Erythroblast (primary cell): ENCODE measurements around the gene SLC1A4.

ENCODE experiments used
- GATA1 ChIP-seq: IDR thresholded peaks from 2 replicates; pipeline ENCODE4 v1.6.1; 2011; ENCODE audit warnings: low read depth, mild to moderate bottlenecking, control low read depth, low read length, moderate library complexity
- POLR2A ChIP-seq: IDR thresholded peaks from 2 replicates; pipeline ENCODE4 v1.6.1; 2011; ENCODE audit warnings: mild to moderate bottlenecking, low read length

DNA sequence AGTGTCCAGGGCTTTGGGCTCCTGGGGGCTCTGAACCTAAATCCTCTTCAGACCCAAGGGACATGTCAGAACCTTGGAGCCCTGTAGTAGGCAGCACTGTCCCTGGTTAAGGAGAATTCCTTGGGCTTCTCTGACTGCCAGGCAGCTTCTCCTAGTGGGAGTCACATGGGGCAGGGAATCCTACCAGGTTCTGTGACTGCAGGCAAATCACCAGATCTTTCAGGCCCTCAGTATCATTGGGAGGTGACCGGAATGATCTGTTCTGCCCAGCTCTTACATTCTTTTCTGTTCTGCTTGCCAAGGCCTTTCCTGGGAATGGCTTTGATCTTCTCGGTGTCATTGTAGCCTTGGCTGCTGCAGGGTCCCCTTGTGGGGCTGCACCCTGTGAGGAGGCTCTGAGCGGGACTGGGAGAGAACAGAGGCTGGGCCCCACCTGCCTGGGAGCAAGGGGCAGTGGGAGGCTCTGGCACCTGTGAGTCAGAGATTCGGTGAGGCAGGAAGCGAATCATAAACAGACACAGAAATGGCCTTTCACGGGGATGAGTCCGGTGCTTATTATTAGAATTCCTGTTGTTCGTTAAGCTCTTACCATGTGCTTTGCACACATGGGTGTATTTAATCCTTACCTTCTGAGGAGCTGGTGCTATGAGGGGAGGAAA is 81.1 kb downstream of the SLC1A4 start:
- TF ChIP-seq POLR2A (no peak), GATA1 (no peak)
